IMR-90 (cell line): Measurements from ENCODE around the gene SDK1.

Source experiments
- BHLHE40 ChIP-seq: fragments of 150-350 bp; IDR thresholded peaks from 2 replicates; pipeline ENCODE4 v1.6.1; 2016; ENCODE audit warnings: mild to moderate bottlenecking, low read depth, low read length
- CEBPB ChIP-seq: IDR thresholded peaks from 2 replicates; pipeline ENCODE4 v1.6.1; 2012; ENCODE audit warnings: low read depth, low read length, improper control_type of control experiment
- CTCF ChIP-seq: conservative IDR thresholded peaks from 2 replicates; pipeline ENCODE4 v1.5.1; 2012; ENCODE audit warnings: mild to moderate bottlenecking, low read depth, low read length, improper control_type of control experiment
- ELK1 ChIP-seq: fragments of 150-350 bp; IDR thresholded peaks from 2 replicates; pipeline ENCODE4 v1.6.1; 2016; ENCODE audit warnings: low read depth, mild to moderate bottlenecking, low read length, moderate library complexity, borderline replicate concordance
- FOS ChIP-seq: fragments of 150-350 bp; IDR thresholded peaks from 2 replicates; pipeline ENCODE4 v1.6.1; 2016; ENCODE audit warnings: low read depth, low read length
- MAFK ChIP-seq: IDR thresholded peaks from 2 replicates; pipeline ENCODE4 v1.6.1; 2012; ENCODE audit warnings: low read depth, low read length, improper control_type of control experiment
- NFE2L2 ChIP-seq: fragments of 150-350 bp; IDR thresholded peaks from 2 replicates; pipeline ENCODE4 v1.6.1; 2016; ENCODE audit warnings: low read depth, mild to moderate bottlenecking, low read length
- POLR2A ChIP-seq: IDR thresholded peaks from 2 replicates; pipeline ENCODE4 v1.6.1; 2012; ENCODE audit warnings: mild to moderate bottlenecking, low read depth, low read length
- RCOR1 ChIP-seq: IDR thresholded peaks from 2 replicates; pipeline ENCODE4 v1.6.1; 2012; ENCODE audit warnings: mild to moderate bottlenecking, low read length, improper control_type of control experiment; ENCODE audit not compliant: insufficient replicate concordance
- RFX5 ChIP-seq: IDR thresholded peaks from 2 replicates; pipeline ENCODE4 v1.8.0; 2012; ENCODE audit warnings: low read depth, mild to moderate bottlenecking, low read length, moderate library complexity
- USF2 ChIP-seq: fragments of 150-350 bp; IDR thresholded peaks from 2 replicates; pipeline ENCODE4 v1.6.1; 2017; ENCODE audit warnings: mild to moderate bottlenecking, antibody characterized with exemption, low read length, low read depth

GRCh38 chr7:3683546-3684539 lies 382.8 kb downstream of the SDK1 start:
- TF ChIP-seq RCOR1 = no peak
- no peak for TF ChIP-seq POLR2A
- no peak for TF ChIP-seq ELK1
- no peak for TF ChIP-seq RFX5
- no peak for TF ChIP-seq CTCF
- no peak for TF ChIP-seq USF2
- TF ChIP-seq MAFK = no peak
- no peak for TF ChIP-seq BHLHE40
- no peak for TF ChIP-seq NFE2L2
- TF ChIP-seq CEBPB = no peak
- TF ChIP-seq FOS = no peak
